HUES48 (cell line): ENCODE measurements around the gene CXADR.
"Not testable (repeated sequence)": the region's sequence is repeated elsewhere in the genome, so short reads cannot be mapped to it uniquely, and the experiment has no call there.

Source experiments
- H3K27ac ChIP-seq: one replicate; pipeline ENCODE4 v1.7.0; 2013; ENCODE audit warnings: low read depth, low read length, inconsistent platforms
- H3K27me3 ChIP-seq: 2 replicates; pipeline ENCODE4 v1.6.1; 2013; ENCODE audit warnings: mild to moderate bottlenecking, low read length; ENCODE audit not compliant: control insufficient read depth, insufficient read depth
- H3K36me3 ChIP-seq: 2 replicates; pipeline ENCODE4 v1.6.1; 2013; ENCODE audit warnings: low read length; ENCODE audit not compliant: control insufficient read depth, insufficient read depth
- H3K4me1 ChIP-seq: 2 replicates; pipeline ENCODE4 v1.6.1; 2013; ENCODE audit warnings: mild to moderate bottlenecking, low read length; ENCODE audit not compliant: control insufficient read depth, insufficient read depth
- H3K4me3 ChIP-seq: 2 replicates; pipeline ENCODE4 v1.5.1; 2013; ENCODE audit warnings: mild to moderate bottlenecking, low read depth, low read length
- H3K9ac ChIP-seq: 2 replicates; pipeline ENCODE4 v1.6.1; 2013; ENCODE audit warnings: mild to moderate bottlenecking, low read depth, low read length, moderate library complexity
- H3K9me3 ChIP-seq: 2 replicates; pipeline ENCODE4 v1.6.1; 2013; ENCODE audit warnings: low read length; ENCODE audit not compliant: control insufficient read depth, insufficient read depth

The CXADR gene

DNA sequence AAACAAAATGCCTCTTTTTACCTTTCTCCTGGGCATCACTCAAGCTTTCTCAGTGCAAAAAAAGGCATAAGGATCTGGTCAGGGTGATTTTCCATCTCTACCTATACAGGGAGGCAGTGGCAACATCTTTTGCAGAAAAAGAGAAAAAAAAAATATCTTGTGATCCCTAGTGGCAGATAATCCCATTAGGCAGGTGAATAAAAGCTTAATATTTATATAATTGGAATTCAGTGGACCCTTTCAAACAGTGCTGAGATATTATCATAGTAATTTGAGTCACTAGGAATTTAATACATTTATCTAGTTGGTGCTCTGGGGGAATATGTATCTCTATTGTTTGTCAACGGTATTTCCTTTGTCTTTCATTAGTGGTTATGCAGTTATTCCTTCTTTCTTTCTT, 29.9 kb upstream of the CXADR start:
- H3K9me3 ChIP-seq, result no peaks in the 10 kb centered on the region
- H3K4me1 ChIP-seq, result no peaks in the 10 kb centered on the region
- no peak overlapping the region for H3K27ac ChIP-seq
- no peaks in the 10 kb centered on the region for H3K27me3 ChIP-seq
- H3K36me3 ChIP-seq, result no peaks in the 10 kb centered on the region
- no peak overlapping the region for H3K9ac ChIP-seq
- no peak overlapping the region for H3K4me3 ChIP-seq

DNA sequence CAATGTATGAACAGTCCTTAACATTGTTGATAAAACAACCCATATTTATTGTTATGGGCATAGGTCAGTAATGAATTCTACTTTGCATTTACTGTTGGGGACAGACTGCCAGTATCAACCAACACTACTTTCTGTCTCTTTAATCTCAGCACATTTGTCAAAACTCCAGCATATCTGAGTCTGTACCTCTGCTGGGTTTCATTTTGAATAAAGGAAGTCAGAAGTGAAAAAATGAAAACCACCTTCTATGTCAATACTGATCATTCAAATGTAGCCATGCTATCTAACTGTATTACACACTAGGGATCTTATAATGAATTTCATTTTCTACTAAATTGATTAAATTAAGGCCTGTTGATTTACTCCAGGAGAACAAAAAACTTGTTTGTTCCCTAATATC, 24.2 kb upstream of the CXADR start:
- no peaks in the 10 kb centered on the region for H3K27me3 ChIP-seq
- H3K4me3 ChIP-seq, result no peak overlapping the region
- H3K36me3 ChIP-seq, result no peaks in the 10 kb centered on the region
- H3K27ac ChIP-seq, result no peak overlapping the region
- no peak overlapping the region for H3K9ac ChIP-seq
- H3K9me3 ChIP-seq, result no peaks in the 10 kb centered on the region
- H3K4me1 ChIP-seq, result no peaks in the 10 kb centered on the region

GRCh38 chr21:17489565-17489964, 23.3 kb upstream of the CXADR start:
- H3K4me1 ChIP-seq, H3K27me3 ChIP-seq, H3K9ac ChIP-seq, H3K27ac ChIP-seq, H3K9me3 ChIP-seq, H3K36me3 ChIP-seq, H3K4me3 ChIP-seq: not testable (repeated sequence)

DNA sequence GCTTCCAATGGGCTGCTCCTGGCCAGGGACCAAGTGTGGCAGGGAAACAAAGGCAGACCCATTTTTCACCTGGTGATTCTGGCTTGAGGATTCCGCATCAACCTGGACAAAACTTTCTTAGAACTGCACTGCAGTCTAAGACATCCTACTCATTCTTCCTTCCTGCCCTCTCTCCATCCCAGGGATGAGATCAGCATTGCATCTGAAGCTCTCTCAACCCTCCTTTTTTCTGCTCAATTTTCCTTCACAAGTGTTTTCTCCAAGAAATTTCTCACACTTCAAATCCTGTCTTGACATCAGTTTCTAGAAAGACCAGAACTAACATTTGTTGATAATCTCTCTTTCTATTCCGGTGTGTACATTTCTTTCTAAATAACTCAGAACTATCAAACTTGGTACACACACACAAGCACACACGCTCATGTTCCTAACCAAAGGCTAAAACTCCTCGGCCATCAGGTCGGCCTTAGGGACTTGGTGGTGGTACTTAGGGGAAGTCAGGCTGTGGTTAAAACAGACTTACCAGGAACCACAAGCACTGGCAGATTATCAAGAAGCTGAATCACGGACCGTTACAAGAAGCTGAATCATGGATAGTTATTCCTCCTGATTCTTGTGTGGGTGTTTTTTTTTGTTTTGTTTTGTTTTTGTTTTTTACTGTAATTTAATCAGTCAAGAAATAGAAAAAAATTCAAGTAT, 21.0 kb upstream of the CXADR start:
- H3K4me1 ChIP-seq, result no peaks in the 10 kb centered on the region
- no peaks in the 10 kb centered on the region for H3K27me3 ChIP-seq
- H3K4me3 ChIP-seq, result no peak overlapping the region
- no peaks in the 10 kb centered on the region for H3K9me3 ChIP-seq
- no peak overlapping the region for H3K27ac ChIP-seq
- H3K9ac ChIP-seq, result no peak overlapping the region
- H3K36me3 ChIP-seq, result no peaks in the 10 kb centered on the region

DNA sequence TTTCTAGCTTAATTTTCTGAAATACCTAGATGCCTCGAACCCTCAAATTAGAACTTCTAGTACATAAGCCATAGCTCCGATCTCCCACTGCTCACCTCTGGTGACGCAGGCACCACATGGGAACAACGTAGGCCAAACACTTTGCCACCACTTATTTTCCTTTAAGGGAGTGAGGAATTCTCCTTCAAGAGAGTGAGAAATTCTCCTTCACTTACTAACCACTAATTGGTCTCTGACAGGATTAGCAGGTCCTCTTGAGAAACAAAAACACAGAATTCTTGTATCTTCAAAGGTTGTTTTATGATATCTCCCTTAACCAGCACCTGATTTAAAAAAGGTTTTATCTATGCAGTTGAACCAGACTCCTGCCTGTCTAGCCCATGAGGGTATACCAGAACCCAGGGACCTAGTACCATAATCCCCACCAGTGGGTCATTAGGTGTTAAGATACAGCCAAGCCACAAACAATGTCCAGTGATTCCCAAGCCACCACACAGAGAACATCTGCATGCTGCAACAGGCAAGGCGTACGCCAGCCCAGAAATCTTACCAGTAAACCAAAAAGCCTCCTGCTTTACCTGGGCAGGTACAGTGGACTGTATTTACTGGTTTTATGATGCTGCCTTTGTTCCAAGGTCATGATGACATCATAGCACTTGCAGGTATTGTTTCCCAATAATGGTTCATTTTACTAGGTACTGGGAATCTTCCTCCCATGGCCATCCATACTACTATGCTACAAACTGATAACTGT, 20.3 kb upstream of the CXADR start:
- Histone ChIP-seq H3K4me3 (no peak overlapping the region), H3K27me3 (no peaks in the 10 kb centered on the region), H3K4me1 (no peaks in the 10 kb centered on the region), H3K27ac (no peak overlapping the region), H3K9ac (no peak overlapping the region), H3K36me3 (no peaks in the 10 kb centered on the region), H3K9me3 (no peaks in the 10 kb centered on the region)

- Histone ChIP-seq H3K27me3 (no peaks in the 10 kb centered on the region), H3K27ac (no peak overlapping the region), H3K36me3 (no peaks in the 10 kb centered on the region), H3K9ac (no peak overlapping the region), H3K4me1 (no peaks in the 10 kb centered on the region), H3K9me3 (no peaks in the 10 kb centered on the region), H3K4me3 (no peak overlapping the region)
These were observed 18.8 kb upstream of the CXADR start for GRCh38 chr21:17494051-17494450.

GRCh38 chr21:17495680-17496079, 17.2 kb upstream of the CXADR start:
- Histone ChIP-seq H3K36me3 (no peaks in the 10 kb centered on the region), H3K9ac (no peak overlapping the region), H3K4me3 (no peak overlapping the region), H3K27me3 (no peaks in the 10 kb centered on the region), H3K9me3 (no peaks in the 10 kb centered on the region), H3K4me1 (no peaks in the 10 kb centered on the region), H3K27ac (no peak overlapping the region)

DNA sequence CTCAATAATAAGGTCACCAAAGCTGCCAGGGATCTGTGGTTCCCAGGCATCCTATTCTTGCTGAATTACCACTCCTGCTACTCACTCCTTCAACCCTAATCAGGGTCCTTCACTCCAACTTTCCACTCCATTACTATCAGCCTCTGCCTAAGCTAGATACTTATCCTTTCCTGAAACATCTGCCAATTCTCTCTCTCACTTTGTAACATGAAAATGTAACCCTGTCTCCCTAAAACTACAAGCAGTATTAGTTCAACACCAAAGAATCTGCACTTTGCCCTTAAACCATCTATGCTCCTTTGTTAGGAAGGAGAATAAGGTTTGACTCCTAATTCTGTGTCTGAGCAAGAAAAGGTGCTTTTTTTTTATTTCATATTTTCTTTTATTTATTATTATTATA, 15.5 kb upstream of the CXADR start:
- Histone ChIP-seq H3K9me3 (no peaks in the 10 kb centered on the region), H3K4me1 (no peaks in the 10 kb centered on the region), H3K4me3 (no peak overlapping the region), H3K27me3 (no peaks in the 10 kb centered on the region), H3K36me3 (no peaks in the 10 kb centered on the region), H3K9ac (no peak overlapping the region), H3K27ac (no peak overlapping the region)

DNA sequence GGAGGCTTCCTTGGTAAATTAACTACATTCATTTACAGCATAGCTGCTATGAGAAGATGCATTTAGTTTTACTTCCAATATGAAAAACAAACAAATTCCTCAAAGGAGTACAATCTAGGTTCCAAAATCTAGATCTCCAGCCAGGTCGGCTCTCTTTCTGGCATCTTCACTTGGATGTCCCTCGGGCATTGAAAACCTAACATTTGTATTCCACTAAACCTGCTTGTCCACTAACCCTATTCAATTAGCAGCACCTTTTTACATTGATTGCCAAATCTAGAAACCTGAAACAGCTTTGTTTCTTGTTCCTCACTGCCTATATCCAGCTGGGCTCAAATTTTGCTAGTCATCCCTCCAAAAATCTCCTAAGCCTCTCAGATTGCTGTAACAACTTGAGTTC, 14.3 kb upstream of the CXADR start:
- H3K4me3 ChIP-seq, result no peak overlapping the region
- no peaks in the 10 kb centered on the region for H3K27me3 ChIP-seq
- H3K36me3 ChIP-seq, result no peaks in the 10 kb centered on the region
- no peaks in the 10 kb centered on the region for H3K9me3 ChIP-seq
- H3K27ac ChIP-seq, result no peak overlapping the region
- no peak overlapping the region for H3K9ac ChIP-seq
- H3K4me1 ChIP-seq, result no peaks in the 10 kb centered on the region

DNA sequence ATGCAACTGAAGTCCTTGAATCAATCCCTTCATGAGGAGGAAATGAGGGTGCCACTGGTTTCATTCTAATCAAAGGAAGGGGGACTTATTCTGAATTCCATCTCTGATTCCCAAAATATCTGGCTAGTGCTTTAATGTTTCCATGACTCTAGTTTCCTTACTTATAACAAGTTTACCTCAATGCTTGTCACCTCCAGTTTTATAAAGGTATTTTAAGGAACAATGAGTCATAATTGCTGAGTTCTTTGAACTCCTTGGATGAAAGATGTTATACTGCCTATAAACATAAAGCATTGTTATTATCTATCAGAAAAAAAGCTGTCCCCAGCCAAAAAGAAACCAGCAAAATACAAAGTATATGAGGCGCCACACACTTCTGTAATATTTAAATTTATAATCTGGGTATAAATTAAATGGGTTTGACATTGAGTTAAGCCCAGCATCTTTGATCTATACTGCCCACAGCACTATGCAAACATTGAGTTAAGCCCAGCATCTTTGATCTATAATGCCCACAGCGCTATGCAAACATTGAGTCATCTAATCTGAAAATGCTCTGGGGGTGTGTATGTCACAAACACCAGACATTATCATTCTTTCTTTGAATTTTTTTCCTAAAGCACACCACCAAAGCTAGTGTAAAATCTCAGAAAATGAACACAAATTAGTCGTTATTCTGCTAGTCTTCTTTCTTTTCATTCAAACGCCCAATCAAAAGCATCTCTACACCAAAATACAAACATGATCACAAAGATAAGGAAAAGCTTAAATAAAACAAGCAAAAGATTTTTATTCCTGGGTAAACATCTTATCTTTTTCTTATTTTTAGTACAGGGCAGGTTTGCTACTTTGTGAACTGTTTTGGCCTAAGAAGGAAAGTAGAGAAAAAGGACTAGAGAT, 11.5 kb upstream of the CXADR start:
- Histone ChIP-seq H3K36me3 (no peaks in the 10 kb centered on the region), H3K27me3 (no peaks in the 10 kb centered on the region), H3K27ac (no peak overlapping the region), H3K4me1 (no peaks in the 10 kb centered on the region), H3K9ac (no peak overlapping the region), H3K4me3 (no peak overlapping the region), H3K9me3 (no peaks in the 10 kb centered on the region; the same call in 1 of the 2 replicates)

GRCh38 chr21:17502985-17503384, 9.9 kb upstream of the CXADR start:
- not testable (repeated sequence) for H3K27me3 ChIP-seq, H3K4me1 ChIP-seq, H3K36me3 ChIP-seq

More at GRCh38 chr21:17502985-17503384, 9.9 kb upstream of the CXADR start:
- not testable (repeated sequence) for H3K4me3 ChIP-seq, H3K9ac ChIP-seq, H3K9me3 ChIP-seq, H3K27ac ChIP-seq
